ENCODE data around the gene PPP1R14B.

DNA sequence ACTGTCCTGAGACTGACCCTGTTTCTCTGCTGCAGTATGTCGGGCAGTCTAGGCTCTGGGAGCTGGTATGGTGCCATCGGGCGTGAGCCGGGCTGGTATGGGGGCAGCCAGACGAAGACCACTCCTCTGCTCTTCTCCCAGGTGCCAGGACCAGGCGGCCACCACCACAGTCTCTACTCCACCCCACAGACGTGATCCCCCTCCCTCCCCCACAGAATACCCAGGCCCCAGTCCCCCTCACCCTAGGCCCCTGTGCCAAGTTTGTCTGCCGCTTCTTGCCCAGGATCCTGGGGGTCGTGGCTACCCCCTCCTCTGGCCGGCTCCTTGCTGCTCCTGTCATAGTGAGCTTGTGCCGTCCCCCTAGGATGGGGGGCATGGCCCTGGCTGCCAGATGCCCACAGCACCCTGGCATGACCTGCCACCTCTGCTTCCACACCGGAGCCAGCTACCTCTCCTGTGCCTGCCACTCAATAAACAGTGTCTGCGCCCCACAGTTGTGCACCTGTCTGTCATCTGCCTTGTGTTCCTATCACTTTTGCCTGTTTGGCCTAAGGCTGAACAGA lies 42.3 kb upstream of the PPP1R14B start:
- TF ChIP-seq POLR2A (IDR thresholded peaks at IDR 0.05; ENCODE audit: extremely low read depth, insufficient read length) (no peak), MYC (IDR thresholded peaks at IDR 0.05; ENCODE audit: low read depth, low read length) (no peak)
- TF ChIP-seq, protein P1, sequence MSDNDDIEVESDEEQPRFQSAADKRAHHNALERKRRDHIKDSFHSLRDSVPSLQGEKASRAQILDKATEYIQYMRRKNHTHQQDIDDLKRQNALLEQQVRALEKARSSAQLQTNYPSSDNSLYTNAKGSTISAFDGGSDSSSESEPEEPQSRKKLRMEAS (IDR thresholded peaks at IDR 0.05; ENCODE audit: low read depth, low read length), result no peak
- TF ChIP-seq, protein P2, sequence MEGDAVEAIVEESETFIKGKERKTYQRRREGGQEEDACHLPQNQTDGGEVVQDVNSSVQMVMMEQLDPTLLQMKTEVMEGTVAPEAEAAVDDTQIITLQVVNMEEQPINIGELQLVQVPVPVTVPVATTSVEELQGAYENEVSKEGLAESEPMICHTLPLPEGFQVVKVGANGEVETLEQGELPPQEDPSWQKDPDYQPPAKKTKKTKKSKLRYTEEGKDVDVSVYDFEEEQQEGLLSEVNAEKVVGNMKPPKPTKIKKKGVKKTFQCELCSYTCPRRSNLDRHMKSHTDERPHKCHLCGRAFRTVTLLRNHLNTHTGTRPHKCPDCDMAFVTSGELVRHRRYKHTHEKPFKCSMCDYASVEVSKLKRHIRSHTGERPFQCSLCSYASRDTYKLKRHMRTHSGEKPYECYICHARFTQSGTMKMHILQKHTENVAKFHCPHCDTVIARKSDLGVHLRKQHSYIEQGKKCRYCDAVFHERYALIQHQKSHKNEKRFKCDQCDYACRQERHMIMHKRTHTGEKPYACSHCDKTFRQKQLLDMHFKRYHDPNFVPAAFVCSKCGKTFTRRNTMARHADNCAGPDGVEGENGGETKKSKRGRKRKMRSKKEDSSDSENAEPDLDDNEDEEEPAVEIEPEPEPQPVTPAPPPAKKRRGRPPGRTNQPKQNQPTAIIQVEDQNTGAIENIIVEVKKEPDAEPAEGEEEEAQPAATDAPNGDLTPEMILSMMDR (IDR thresholded peaks at IDR 0.05; ENCODE audit: low read depth, low read length), result no peak

All from NB4 (cell line).